ENCODE data around the gene PPP2R3B. TPM values are rescaled to one million over a fixed set of nuclear protein-coding genes. Genes with fewer than 3 reads are reported as not detected.
"Not testable (repeated sequence)": the region's sequence is repeated elsewhere in the genome, so short reads cannot be mapped to it uniquely, and the experiment has no call there.

The PPP2R3B gene
- total and polyA plus RNA-seq, 9 donors, result 144 to 285 (median 257) TPM

DNA sequence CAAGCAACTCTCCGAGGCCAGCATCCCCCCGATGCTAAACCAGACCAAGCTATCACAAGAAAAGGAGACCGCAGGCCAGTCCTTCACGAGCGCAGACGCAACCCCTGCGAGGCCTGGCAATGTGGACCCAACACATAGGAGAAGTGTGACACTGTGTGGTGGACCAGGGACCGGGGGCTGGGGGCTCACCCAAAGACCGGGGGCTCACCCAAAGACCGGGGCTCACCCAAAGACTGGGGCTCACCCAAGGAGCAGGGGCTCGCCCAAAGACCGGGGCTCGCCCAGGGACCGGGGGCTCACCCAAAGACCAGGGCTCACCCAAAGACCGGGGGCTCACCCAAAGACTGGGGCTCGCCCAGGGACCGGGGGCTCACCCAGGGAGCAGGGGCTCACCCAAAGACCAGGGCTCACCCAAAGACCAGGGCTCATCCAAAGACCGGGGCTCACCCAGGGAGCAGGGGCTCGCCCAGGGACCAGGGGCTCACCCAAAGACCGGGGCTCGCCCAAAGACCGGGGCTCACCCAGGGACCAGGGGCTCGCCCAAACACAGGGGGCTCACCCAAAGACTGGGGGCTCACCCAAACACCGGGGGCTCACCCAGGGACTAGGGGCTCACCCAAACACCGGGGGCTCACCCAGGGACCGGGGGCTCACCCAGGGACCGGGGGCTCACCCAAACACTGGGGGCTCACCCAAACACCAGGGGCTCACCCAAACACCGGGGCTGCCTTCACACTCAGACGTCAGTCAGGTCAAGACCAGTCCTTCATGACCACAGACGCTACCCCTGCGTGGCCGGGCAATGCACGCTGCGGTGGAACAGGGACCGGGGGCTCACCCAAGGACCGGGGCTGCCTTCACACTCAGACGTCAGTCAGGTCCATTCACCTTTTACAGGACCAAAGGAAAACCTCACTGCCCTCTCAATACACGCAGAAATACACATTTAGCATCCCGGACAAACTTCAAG is 32.9 kb downstream of the PPP2R3B start:
- H3K9me3 ChIP-seq (replicated peaks; ENCODE audit: control insufficient read depth, low read depth, low read length), result peaks cover 2% of the 10 kb centered on the region
- no peak for DNase-seq
- no peak overlapping the region for H3K27ac ChIP-seq (ENCODE audit: low read length)
- peaks cover 23% of the 10 kb centered on the region for H3K36me3 ChIP-seq (ENCODE audit: control insufficient read depth, insufficient read depth, low read length)
- no peak overlapping the region for H3K4me3 ChIP-seq (ENCODE audit: low read length)
- H3K4me1 ChIP-seq (ENCODE audit: control insufficient read depth, insufficient read depth, low read length), result no peaks in the 10 kb centered on the region
- no peaks in the 10 kb centered on the region for H3K27me3 ChIP-seq (ENCODE audit: control insufficient read depth, insufficient read depth, low read length)
- 94% methylated on average over 34 of the region's 39 CpGs for WGBS (ENCODE audit: insufficient coverage)

DNA sequence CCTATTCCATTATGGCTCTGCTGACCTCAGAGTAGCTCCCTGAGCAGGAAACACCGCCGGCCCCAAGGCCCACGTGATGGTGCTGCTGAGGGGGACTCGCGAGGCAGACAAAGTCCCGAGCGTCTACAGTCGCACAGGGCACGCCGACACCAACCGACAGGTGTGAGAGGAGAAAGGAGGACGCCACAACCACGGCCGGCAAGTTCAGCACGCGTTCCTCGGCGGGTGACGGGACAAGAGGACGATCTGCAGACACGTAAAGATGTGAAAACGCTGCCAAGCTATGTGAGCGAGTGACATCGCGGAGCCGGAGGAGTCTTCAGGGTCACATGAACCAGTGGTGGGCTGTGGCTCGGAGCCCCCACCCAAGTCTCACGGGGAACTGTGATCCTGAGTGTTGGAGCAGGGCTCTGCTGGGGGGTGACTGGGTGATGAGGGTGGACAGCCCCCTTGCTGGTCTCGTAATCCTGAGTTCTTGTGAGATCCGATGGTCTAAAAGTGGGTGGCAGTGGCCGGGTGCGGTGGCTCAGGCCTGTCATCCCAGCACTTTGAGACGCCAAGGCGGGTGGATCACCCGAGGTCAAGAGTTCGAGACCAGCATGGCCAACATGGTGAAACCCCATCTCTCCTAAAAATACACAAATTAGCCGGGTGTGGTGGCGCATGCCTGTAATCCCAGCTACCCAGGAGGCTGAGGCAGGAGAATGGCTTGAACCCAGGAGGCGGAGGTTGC is 34.0 kb downstream of the PPP2R3B start:
- Histone ChIP-seq H3K9me3 (replicated peaks; ENCODE audit: control insufficient read depth, low read depth, low read length) (peaks cover 2% of the 10 kb centered on the region), H3K27me3 (ENCODE audit: control insufficient read depth, insufficient read depth, low read length) (no peaks in the 10 kb centered on the region), H3K36me3 (ENCODE audit: control insufficient read depth, insufficient read depth, low read length) (peaks cover 21% of the 10 kb centered on the region), H3K27ac (ENCODE audit: low read length) (no peak overlapping the region), H3K4me1 (ENCODE audit: control insufficient read depth, insufficient read depth, low read length) (no peaks in the 10 kb centered on the region), H3K4me3 (ENCODE audit: low read length) (no peak overlapping the region)
- DNase-seq, result no peak
- WGBS (ENCODE audit: insufficient coverage), result 94% methylated on average over 30 of the region's 39 CpGs

DNA sequence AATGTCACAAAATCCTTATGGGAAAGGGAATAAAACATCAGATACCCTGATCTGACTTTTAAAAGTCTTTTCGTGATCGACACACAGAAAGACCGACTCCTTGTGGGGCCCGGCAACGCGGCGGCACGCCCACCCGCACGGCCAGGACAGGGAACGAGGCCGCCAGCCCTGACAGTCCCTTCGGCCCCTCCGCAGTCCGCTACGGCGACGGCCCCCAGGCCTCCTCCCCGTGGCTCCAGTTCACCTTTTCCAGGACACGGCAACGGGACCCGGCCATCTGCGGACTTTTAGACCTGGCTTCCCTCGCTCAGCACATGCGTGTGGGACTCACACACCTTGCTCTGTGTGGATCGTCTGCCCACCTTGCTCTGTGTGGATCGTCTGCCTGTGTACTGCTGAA is 34.5 kb downstream of the PPP2R3B start:
- Histone ChIP-seq H3K27ac (ENCODE audit: low read length) (no peak overlapping the region), H3K36me3 (ENCODE audit: control insufficient read depth, insufficient read depth, low read length) (peaks cover 24% of the 10 kb centered on the region), H3K9me3 (replicated peaks; ENCODE audit: control insufficient read depth, low read depth, low read length) (peaks cover 2% of the 10 kb centered on the region), H3K27me3 (ENCODE audit: control insufficient read depth, insufficient read depth, low read length) (no peaks in the 10 kb centered on the region), H3K4me3 (ENCODE audit: low read length) (no peak overlapping the region), H3K4me1 (ENCODE audit: control insufficient read depth, insufficient read depth, low read length) (no peaks in the 10 kb centered on the region)
- no peak for DNase-seq
- WGBS (ENCODE audit: insufficient coverage), result 90% methylated on average over 27 of the region's 27 CpGs

DNA sequence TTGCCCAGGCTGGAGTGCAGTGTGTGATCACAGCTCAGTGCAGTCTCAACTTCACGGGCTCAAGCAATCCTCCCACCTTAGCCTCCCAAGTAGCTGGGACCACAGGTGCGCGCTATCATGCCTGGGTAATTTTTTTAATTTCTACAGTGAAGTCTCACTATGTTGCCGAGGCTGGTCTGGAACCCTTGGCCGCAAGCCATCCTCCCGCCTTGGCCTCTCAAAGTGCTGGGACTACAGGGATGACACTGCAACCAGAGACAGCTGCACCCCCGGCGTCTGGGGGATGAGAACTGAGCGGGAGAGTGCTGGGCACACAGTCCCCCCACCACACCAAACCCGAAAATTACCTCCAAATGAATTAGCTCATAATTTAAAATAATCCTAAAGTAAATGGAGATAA is 35.0 kb downstream of the PPP2R3B start:
- no peak overlapping the region for H3K4me3 ChIP-seq (ENCODE audit: low read length)
- no peaks in the 10 kb centered on the region for H3K27me3 ChIP-seq (ENCODE audit: control insufficient read depth, insufficient read depth, low read length)
- H3K4me1 ChIP-seq (ENCODE audit: control insufficient read depth, insufficient read depth, low read length), result no peaks in the 10 kb centered on the region
- no peak overlapping the region for H3K27ac ChIP-seq (ENCODE audit: low read length)
- peaks cover 29% of the 10 kb centered on the region for H3K36me3 ChIP-seq (ENCODE audit: control insufficient read depth, insufficient read depth, low read length)
- no peak for DNase-seq
- H3K9me3 ChIP-seq (replicated peaks; ENCODE audit: control insufficient read depth, low read depth, low read length), result peaks cover 2% of the 10 kb centered on the region
- 79% methylated on average over 4 of the region's 10 CpGs for WGBS (ENCODE audit: insufficient coverage)

DNA sequence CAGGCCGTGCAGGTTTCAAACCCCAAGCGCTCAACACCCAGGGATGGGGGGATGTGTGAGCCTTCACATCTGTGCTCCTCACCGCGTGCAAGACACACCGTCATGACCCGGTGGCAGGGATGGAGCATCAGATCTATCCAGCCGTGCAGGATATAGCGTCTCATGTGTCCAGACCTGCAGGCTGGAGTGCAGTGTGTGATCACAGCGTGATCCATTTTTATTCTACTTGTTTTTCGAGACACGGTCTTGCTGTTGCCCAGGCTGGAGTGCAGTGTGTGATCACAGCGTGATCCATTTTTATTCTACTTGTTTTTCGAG is 35.4 kb downstream of the PPP2R3B start:
- H3K27ac ChIP-seq (ENCODE audit: low read length); H3K9me3 ChIP-seq (replicated peaks; ENCODE audit: control insufficient read depth, low read depth, low read length); DNase-seq; H3K27me3 ChIP-seq (ENCODE audit: control insufficient read depth, insufficient read depth, low read length); H3K4me3 ChIP-seq (ENCODE audit: low read length); H3K4me1 ChIP-seq (ENCODE audit: control insufficient read depth, insufficient read depth, low read length): not testable (repeated sequence)
- 86% methylated on average over 6 of the region's 13 CpGs for WGBS (ENCODE audit: insufficient coverage)
- H3K36me3 ChIP-seq (ENCODE audit: control insufficient read depth, insufficient read depth, low read length), result peaks cover 32% of the 10 kb centered on the region

DNA sequence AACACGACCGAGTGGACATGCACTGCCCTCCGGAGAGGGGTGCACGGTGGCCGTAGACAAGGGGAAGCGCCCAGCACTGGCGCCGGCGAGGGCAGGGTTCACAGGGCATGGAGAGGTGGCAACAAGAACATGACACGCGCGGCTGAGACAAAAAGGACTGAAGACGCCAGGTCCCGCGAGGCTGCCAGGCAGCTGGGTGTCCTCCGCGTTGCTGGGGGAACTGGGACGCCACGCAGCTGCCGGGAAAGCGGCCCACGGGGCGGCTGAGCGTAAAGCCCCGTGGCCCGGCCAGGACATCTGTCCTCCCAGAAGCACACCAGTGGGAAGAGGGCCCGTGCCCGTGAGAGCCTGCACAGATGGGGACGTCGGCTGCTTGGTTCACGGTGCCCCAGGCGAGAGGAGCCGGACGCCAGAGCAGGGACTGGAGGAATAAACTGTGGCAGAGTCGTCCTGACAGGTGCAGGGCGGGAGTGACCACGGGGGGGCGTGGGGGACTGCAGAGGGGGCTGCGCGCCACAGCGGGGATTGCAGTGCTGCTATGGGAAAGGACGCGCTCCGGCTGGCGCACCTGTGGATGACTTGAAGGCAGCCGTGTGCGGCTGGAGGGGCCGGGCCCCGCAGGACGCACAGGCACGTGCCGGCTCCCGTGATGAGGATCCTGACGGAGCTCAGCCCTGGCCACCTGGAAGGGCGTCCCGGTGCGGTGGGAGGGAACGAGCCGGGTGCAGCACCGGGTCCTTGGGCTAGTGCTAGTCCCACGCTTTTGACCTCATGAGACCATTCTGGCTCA is 36.0 kb downstream of the PPP2R3B start:
- 93% methylated on average over 57 of the region's 61 CpGs for WGBS (ENCODE audit: insufficient coverage)
- peaks cover 32% of the 10 kb centered on the region for H3K36me3 ChIP-seq (ENCODE audit: control insufficient read depth, insufficient read depth, low read length)
- DNase-seq, result no peak

DNA sequence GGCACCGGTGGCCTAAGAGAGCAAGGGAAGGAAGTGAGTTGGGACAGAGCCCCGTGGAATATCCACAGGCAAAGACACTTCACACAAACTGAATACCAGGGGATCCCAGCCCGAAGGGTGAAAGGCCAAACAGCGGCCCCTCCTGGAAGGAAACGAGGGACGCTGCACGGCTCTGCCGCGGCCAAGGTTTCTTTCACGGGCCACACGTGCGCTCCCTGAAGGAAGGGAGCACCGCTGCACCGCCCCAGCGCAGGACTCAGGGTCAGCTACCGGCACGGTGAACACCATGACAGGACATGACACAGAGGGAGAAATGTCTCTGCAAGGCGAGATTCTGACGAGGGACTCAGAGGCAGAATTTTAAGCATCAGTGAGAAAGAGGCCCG is 36.6 kb downstream of the PPP2R3B start:
- WGBS (ENCODE audit: insufficient coverage), result 84% methylated on average over 19 of the region's 20 CpGs
- DNase-seq, result no peak
- Histone ChIP-seq H3K4me1 (ENCODE audit: control insufficient read depth, insufficient read depth, low read length) (no peaks in the 10 kb centered on the region), H3K27me3 (ENCODE audit: control insufficient read depth, insufficient read depth, low read length) (no peaks in the 10 kb centered on the region), H3K36me3 (ENCODE audit: control insufficient read depth, insufficient read depth, low read length) (peaks cover 36% of the 10 kb centered on the region), H3K9me3 (replicated peaks; ENCODE audit: control insufficient read depth, low read depth, low read length) (peaks cover 3% of the 10 kb centered on the region), H3K27ac (ENCODE audit: low read length) (peak overlapping the region; percentile 29), H3K4me3 (ENCODE audit: low read length) (no peak overlapping the region)

More for the DNA sequence above, 36.0 kb downstream of the PPP2R3B start:
- no peak overlapping the region for H3K4me3 ChIP-seq (ENCODE audit: low read length)
- peaks cover 2% of the 10 kb centered on the region for H3K9me3 ChIP-seq (replicated peaks; ENCODE audit: control insufficient read depth, low read depth, low read length)
- no peak overlapping the region for H3K27ac ChIP-seq (ENCODE audit: low read length)
- H3K4me1 ChIP-seq (ENCODE audit: control insufficient read depth, insufficient read depth, low read length), result no peaks in the 10 kb centered on the region
- H3K27me3 ChIP-seq (ENCODE audit: control insufficient read depth, insufficient read depth, low read length), result no peaks in the 10 kb centered on the region

DNA sequence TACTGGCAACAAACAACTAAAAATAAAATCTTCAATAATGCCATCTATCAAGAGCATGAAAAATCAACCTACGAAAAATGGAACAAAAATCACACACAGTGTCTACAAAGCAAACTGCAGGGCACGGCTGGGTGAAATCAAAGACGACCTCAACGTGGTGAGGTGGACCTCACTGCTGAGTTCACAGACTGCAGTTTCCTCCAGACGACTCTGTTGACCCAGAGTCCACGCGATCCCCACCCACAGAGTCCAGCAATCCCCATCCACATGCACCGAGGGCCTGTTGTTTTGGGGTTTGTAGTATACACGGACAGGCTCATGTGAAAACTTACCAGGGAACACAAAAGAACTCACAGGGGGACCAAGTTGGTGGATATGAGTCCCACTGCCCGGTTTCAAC is 37.0 kb downstream of the PPP2R3B start:
- no peaks in the 10 kb centered on the region for H3K4me1 ChIP-seq (ENCODE audit: control insufficient read depth, insufficient read depth, low read length)
- peaks cover 36% of the 10 kb centered on the region for H3K36me3 ChIP-seq (ENCODE audit: control insufficient read depth, insufficient read depth, low read length)
- WGBS (ENCODE audit: insufficient coverage), result no CpG with 5 or more reads among the region's 10 CpGs

DNA sequence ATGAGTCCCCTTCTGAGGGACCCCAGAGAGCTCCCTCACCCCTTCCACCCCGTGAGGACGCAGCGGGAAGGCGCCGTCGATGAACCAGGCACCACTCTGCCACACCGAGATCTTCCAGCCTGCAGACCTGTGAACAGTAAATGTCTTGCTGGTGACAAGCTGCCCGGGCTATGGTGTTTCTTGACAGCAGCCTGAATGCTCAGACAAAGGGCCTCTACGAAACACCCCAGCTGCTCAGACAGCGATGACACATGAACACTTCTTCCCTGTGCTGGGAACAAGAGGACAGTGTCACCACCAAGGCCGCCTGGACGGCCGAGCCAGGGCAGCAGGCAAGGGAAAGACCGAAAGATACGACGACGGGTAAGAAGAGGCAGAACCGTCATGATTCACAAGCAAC is 37.5 kb downstream of the PPP2R3B start:
- Histone ChIP-seq H3K36me3 (ENCODE audit: control insufficient read depth, insufficient read depth, low read length) (peaks cover 40% of the 10 kb centered on the region), H3K27me3 (ENCODE audit: control insufficient read depth, insufficient read depth, low read length) (no peaks in the 10 kb centered on the region), H3K9me3 (replicated peaks; ENCODE audit: control insufficient read depth, low read depth, low read length) (peaks cover 12% of the 10 kb centered on the region), H3K27ac (ENCODE audit: low read length) (no peak overlapping the region), H3K4me1 (ENCODE audit: control insufficient read depth, insufficient read depth, low read length) (no peaks in the 10 kb centered on the region), H3K4me3 (ENCODE audit: low read length) (no peak overlapping the region)
- DNase-seq, result no peak
- 92% methylated on average over 5 of the region's 18 CpGs for WGBS (ENCODE audit: insufficient coverage)

More for the DNA sequence above, 37.0 kb downstream of the PPP2R3B start:
- no peak overlapping the region for H3K4me3 ChIP-seq (ENCODE audit: low read length)
- peak overlapping the region; percentile 29 for H3K27ac ChIP-seq (ENCODE audit: low read length)
- DNase-seq, result no peak
- H3K9me3 ChIP-seq (replicated peaks; ENCODE audit: control insufficient read depth, low read depth, low read length), result peaks cover 7% of the 10 kb centered on the region
- H3K27me3 ChIP-seq (ENCODE audit: control insufficient read depth, insufficient read depth, low read length), result no peaks in the 10 kb centered on the region

All from muscle of leg (tissue), 11 donors.